HL-60 (cell line): Measurements from ENCODE around the gene DERA.

ENCODE experiments used
- CTCF ChIP-seq: IDR thresholded peaks from one replicate; pipeline ENCODE4 v1.5.1; 2011; ENCODE audit warnings: low read length, control low read depth, inconsistent platforms; ENCODE audit not compliant: insufficient read depth
- POLR2AphosphoS5 ChIP-seq: IDR thresholded peaks from 2 replicates; pipeline ENCODE4 v1.6.1; 2012; ENCODE audit warnings: low read depth
- TF ChIP-seq, protein P1 (sequence below): IDR thresholded peaks from 2 replicates; pipeline ENCODE4 v1.6.1; 2012; ENCODE audit warnings: low read depth; ENCODE audit not compliant: insufficient replicate concordance

DNA sequence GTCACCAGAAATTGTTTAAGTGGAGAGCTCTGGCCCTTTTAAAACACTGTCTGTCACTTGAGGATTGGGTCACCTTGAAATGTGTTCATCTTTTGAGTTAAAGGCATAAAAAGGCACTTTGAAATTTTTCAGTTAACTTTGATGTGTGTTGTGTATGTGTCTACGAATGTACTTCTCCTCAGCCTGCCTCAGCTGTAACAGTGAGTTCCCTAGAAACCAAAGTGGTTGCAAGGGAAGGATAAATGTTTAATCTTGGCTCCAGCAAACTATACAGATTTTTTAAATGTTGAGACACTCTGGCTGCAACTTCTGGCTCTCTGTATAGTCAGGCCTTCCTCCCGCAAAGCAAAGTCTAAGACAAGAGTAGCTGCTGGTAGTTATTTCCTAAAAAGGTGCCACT lies 8.3 kb downstream of the DERA start:
- TF ChIP-seq CTCF: no peak
- TF ChIP-seq POLR2AphosphoS5: no peak
- TF ChIP-seq, protein P1, sequence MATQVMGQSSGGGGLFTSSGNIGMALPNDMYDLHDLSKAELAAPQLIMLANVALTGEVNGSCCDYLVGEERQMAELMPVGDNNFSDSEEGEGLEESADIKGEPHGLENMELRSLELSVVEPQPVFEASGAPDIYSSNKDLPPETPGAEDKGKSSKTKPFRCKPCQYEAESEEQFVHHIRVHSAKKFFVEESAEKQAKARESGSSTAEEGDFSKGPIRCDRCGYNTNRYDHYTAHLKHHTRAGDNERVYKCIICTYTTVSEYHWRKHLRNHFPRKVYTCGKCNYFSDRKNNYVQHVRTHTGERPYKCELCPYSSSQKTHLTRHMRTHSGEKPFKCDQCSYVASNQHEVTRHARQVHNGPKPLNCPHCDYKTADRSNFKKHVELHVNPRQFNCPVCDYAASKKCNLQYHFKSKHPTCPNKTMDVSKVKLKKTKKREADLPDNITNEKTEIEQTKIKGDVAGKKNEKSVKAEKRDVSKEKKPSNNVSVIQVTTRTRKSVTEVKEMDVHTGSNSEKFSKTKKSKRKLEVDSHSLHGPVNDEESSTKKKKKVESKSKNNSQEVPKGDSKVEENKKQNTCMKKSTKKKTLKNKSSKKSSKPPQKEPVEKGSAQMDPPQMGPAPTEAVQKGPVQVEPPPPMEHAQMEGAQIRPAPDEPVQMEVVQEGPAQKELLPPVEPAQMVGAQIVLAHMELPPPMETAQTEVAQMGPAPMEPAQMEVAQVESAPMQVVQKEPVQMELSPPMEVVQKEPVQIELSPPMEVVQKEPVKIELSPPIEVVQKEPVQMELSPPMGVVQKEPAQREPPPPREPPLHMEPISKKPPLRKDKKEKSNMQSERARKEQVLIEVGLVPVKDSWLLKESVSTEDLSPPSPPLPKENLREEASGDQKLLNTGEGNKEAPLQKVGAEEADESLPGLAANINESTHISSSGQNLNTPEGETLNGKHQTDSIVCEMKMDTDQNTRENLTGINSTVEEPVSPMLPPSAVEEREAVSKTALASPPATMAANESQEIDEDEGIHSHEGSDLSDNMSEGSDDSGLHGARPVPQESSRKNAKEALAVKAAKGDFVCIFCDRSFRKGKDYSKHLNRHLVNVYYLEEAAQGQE: no peak
